HK-2 (cell line): Measurements from ENCODE around the gene DHCR7.

Source experiments
- DNase-seq: peaks from one replicate; pipeline ENCODE4 v3.0.0-alpha.2; 2018; ENCODE audit not compliant: unreplicated experiment

The DHCR7 gene, protein sequence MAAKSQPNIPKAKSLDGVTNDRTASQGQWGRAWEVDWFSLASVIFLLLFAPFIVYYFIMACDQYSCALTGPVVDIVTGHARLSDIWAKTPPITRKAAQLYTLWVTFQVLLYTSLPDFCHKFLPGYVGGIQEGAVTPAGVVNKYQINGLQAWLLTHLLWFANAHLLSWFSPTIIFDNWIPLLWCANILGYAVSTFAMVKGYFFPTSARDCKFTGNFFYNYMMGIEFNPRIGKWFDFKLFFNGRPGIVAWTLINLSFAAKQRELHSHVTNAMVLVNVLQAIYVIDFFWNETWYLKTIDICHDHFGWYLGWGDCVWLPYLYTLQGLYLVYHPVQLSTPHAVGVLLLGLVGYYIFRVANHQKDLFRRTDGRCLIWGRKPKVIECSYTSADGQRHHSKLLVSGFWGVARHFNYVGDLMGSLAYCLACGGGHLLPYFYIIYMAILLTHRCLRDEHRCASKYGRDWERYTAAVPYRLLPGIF

DNA sequence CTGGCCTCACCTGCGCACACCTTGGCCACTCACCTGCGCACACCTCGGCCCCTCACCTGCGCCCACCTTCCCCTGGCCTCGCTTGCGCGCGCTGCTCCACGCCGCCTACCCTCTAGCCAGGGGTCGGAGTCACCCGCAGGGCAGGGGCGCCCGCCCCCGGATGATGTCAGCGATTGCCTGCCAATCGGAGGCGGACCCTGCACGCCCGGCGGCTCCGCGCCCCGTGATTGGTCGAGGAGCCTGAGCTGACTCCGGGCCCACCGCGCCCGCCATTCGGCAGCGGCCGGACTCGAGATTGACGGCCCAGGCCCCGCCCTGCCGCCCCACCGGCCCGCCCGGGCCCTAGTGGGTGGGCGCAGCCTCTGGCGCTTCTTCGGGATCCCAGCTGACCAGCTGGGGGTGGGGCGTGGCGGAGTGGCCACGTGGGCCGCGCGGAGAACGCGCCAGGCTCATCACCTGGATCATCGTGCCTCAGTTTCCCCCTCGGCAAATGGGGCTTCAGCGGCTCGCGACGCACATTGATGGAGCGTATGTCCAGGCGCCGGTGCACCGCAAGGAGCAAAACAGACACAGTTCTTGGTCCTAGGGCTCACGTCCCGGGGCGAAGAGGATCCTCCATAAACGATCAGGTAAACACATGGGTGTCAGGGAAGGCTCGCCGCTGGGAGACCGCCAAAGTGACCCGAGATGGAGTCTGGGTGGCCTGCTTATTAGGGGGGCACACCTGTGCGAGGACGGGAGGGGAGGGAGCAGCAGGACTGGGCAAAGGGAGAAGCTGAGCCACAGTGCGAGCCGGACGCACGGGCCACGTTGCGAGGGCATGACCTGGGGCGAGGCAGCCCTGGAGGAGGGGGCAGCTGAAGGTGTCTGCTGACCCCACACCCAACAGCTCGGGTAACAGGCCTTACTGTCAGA, at the start of gene DHCR7:
Gene DHCR7, minus strand, starts transcription at position 137 of the 915 bp plus-strand sequence. CDS start 3,441 bp downstream, outside the sequence.
- peak; percentile 92 for DNase-seq

DNA sequence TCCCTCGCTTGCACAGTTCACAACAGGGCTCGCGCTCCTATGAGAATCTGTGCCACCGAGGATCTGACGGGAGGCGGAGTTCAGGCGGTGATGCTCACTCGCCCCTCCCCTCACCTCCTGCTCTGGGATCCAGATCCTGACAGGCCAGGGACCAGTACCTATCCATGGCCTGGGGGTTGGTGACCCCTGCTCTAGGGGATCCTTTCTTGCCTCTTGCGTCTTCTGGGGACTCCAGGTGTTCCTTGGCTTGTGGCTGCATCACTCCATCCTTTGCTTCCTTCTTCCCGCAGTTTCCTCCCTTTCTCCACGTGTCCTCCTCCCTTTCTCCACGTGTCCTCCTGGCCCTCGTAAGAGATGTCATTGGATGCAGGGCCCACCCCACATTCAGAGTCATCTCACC, 48.2 kb upstream of the DHCR7 start:
- no peak for DNase-seq

DNA sequence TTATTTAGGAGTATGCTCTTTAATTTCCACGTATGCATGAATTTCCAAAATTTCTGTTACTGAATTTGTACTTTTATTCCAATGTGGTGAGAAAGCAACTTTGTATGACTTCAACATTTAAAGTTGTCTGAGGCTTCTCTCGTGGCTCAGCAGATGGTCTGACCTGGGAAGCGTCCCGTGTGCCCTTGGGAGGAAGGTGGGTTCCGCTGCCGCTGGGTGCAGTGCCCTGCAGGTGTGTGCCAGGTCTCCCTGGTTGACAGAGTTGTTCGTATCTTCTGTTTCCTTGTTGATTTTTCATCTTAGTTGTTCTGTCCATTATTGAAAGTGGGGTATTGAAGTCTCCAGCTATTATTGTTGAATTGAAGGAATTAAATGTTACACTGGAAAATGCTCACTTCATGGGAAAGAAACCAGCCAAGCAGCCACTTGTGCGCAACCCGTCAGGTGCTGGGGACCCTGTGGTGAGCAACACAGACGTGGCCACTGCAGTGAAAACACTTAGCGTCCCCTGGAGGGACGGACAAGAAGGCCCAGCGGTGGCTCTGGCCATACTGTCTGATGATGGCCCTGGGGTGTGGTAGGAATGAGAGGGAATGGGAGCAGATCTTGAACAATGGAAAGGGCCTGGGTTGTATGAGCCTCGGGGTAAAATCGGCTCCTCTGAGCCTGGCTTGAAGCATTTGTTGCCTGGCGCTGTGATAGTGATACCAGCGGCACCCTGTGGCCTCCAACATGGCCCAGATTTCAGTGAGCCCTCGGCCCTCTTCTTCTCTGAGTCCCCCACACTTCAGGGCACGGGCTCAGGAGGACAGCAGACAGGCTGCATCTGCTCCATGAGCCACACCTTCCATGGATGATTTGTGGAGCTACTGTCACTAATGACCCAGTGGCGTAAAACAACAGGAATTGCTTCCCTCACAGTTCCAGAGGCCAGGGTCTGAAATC, 47.4 kb upstream of the DHCR7 start:
- no peak for DNase-seq

DNA sequence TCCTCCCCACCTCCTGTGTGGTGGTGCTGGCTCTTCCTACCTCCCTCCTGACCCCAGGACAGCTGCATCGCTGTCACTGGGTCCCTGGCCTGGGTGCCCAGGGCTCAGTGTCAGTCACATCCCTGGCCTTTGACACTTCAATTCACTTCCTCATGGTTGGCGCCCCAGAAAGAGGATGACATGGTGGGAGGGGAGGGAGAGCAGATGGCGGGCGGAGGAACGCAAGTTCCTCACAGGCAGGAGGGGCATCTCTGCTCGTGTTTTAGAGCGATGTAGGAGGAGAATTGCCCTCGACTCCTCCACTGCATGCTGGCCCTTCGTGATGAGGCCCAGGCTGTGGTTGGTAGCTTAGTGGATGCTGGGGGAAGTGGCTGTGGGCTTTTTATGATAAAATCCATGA, 43.7 kb upstream of the DHCR7 start:
- DNase-seq, result no peak

- no peak for DNase-seq
These were observed 43.3 kb upstream of the DHCR7 start for GRCh38 chr11:71491531-71491930.

- no peak for DNase-seq
These were observed 42.7 kb upstream of the DHCR7 start for GRCh38 chr11:71490731-71491390.

DNA sequence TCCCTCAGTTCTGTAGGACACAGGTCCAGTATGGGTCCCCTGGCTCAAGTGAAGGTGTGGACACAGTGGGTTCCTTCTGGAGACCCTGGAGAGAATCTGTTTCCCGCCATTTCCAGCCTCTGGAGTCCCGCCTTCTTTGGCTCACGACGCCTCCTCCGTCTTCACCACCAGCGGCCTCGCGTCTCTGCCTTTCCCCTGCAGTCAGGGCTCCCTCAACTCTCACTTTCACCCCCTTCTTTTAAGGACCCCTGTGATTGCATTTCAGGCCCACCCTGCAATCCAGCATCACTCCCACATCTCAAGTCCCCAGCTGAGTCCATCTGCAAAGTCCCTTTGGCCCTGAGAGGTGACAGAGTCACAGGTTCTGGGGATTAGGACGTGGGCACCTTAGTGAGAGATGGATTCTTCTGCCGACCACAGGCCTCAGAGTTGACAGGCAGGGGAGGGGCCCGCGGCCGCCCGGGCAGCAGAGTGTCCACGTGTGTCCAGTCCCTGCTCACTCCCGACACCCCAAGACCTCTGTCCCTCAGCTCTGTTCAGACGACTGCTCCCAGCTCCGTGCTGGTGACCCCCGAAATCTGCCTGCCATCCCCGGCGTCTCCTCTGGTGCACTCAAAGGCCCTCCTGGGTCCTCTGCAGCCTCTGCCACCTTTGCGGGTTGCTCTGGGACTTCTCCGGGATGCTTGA, 42.0 kb upstream of the DHCR7 start:
- no peak for DNase-seq

DNA sequence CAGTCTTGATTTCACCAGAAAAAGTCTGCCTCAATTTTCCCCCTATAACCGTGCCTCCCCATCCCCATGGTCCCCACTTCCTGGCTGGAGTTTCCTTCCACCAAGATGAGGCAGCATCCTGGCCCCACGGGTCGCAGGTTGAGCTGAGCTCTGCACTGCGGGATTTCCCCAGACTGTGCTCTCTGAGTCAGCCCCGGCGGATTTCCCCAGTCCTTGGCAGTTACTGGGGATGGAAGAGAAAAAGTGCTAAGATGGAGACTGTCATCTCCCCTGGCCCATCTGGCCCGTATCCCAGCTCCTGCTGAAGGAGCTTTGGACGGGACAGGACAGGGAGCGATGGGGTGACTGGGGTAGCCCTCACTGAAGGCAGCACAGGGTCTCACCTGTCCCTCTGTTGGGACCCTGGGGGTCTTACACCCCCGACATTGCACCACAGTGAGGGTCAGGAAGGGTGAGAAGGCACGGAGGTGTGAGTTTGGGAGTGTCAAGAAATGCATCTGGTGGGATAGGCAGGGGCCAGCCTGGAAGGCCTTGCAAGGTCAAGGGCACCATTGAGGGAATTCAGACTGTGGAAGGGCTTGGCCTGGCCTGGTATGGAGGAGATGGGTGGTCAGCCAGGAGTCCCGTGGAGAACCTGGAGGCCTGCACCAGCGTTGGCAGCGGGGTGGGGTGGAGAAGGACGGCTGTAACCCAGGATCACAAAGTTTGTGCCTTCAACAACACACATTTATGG, 41.3 kb upstream of the DHCR7 start:
- DNase-seq, result peak; percentile 52

DNA sequence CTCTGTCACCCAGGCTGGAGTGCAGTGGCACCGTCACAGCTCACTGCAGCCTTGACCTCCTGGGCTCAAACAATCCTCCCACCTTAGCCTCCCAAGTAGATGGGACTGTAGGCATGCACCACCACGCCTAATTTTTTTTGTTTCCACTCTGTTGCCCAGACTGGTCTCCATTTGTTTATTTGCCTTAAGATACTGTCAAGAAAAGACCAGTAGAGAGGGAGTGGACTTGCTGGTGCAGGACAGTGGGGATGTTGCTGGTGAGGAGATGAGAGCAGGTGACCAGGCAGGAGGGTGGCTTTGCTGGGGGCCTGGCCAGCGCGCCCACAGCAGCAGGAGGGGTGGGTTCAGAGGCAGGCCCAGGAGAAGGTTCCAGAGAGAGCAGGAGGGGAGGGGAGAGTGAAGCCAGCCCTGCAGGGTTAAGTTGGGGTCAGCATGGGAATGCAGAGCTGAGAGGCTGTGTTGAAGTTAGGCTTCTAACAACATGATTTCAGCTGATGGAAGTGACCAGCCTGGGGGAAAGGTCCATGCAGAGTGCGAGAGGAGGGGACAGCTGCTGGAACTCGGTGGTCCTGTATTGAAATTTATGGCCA, 40.6 kb upstream of the DHCR7 start:
- no peak for DNase-seq

- no peak for DNase-seq
These were observed 38.1 kb upstream of the DHCR7 start for GRCh38 chr11:71486320-71486719.

GRCh38 chr11:71485466-71485865, 37.3 kb upstream of the DHCR7 start:
- DNase-seq, result no peak

DNA sequence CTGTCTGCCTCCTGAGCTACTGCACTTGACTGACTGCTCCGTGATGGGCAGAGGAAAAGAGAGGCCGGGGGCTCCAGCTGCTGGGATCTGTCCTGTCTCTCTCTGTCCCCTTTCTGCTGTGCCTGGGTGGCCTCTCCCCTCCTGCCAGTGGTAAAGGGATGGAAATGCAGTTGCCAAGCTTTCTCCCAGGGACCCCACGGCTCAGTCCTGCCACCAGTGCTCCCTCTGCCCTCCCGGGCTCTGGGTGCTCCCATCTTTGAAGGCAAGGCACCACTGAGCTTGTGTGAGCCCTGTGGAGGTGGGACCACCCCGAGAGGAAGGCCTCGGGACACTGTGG, 36.8 kb upstream of the DHCR7 start:
- no peak for DNase-seq

GRCh38 chr11:71484248-71485062, 36.3 kb upstream of the DHCR7 start:
- no peak for DNase-seq

- no peak for DNase-seq
These were observed 35.5 kb upstream of the DHCR7 start for GRCh38 chr11:71483692-71484091.

GRCh38 chr11:71482746-71483364, 34.7 kb upstream of the DHCR7 start:
- no peak for DNase-seq

GRCh38 chr11:71482216-71482615, 34.0 kb upstream of the DHCR7 start:
- DNase-seq, result no peak

DNA sequence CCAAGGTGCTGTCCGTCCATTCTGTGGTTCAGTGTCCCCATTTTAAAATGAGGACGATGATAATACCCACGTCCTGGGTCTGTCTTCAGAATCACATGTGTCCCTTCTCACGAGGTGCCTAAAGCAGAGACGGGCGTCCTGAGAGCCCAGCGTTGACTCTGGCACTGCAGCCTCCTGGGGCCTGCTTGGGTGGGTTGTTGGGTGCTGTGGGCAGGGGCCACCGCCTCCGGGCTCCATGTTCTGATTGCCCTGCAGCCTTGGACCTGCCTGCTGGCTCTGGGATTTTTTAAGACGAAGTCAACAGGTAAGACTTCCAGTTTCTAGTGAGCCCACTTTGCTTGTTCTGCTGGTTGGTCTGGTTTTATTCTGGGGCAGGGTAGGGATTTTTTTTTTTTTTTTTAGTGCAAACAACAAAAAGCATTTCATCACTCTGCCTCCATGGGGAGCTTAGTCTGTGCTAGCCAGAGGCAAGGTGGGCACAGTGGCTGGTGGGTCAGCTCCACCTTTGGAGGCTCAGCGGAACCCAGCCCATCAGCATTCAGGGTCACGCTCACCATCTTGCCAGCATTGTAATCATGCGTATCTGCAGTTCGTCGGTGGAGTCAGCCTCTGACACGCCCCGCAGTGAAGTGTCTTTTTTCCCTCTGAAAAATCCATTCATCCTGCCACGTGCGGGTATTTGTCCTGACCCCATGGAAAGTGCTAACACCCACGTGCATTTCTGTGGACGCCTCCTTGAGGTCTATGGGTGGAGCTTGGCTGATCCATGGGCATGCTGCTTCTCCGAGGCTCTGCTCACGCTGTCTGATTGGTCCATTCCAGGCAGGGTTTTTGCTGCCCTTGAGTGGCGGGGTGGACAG, 33.1 kb upstream of the DHCR7 start:
- no peak for DNase-seq
